GM12878 (cell line): ENCODE results near the gene TAS2R5. TPM values are rescaled to one million over a fixed set of nuclear protein-coding genes. Genes with fewer than 3 reads are reported as not detected.

ENCODE experiments used
- ATAC-seq: fragments of 200-7000 bp; cut with Tn5 transposase; 3 replicates; pipeline ENCODE4 v1.9.1; 2020; ENCODE audit warnings: mild to moderate bottlenecking, moderate library complexity
- BruUV-seq: library from RNA; stranded (reverse); fragments of 400-500 nt; replicated peaks from 2 replicates; lab custom pipeline; 2021; lab: Mats Ljungman, UMichigan
- CTCF ChIA-PET: fragments of 300-600 bp; sonication (Branson Sonifier 250); formaldehyde crosslinking; extraction: SDS; loops from one replicate; lab custom pipeline; 2021; ENCODE audit warnings: inconsistent platforms; lab: Yijun Ruan, JAX
- POLR2A ChIA-PET: fragments of 350-600 bp; formaldehyde crosslinking; extraction: SDS; loops from one replicate; lab custom pipeline; 2021; ENCODE audit warnings: inconsistent platforms; lab: Charles Lee
- RAD21 ChIA-PET: fragments of 300-600 bp; sonication (Branson Sonifier 250); formaldehyde crosslinking; loops from one replicate; lab custom pipeline; 2023; ENCODE audit warnings: antibody characterized with exemption; ENCODE audit not compliant: unreplicated experiment; lab: Charles Lee
- SMC1A ChIA-PET: fragments of 300-600 bp; sonication (Branson Sonifier 250); formaldehyde crosslinking; loops from one replicate; lab custom pipeline; 2023; ENCODE audit not compliant: unreplicated experiment, uncharacterized antibody; lab: Charles Lee
- DNase-seq: peaks from one replicate; pipeline ENCODE4 v3.0.0-alpha.2; 2011; ENCODE audit warnings: low read depth, low spot score
- FAIRE-seq: peaks from 3 replicates; lab custom pipeline; 2011; peaks lifted over from hg19 to GRCh38; lab: Jason Lieb, UNC
- H2AFZ ChIP-seq: 2 replicates; pipeline ENCODE4 v1.6.0; 2011; ENCODE audit warnings: low read depth, low read length, control low read depth; ENCODE audit not compliant: control insufficient read depth
- H3K27ac ChIP-seq: 2 replicates; pipeline ENCODE4 v1.5.1; 2011; ENCODE audit warnings: control low read depth; ENCODE audit not compliant: control insufficient read depth, insufficient read depth
- H3K27me3 ChIP-seq, 2 experiments: replicated peaks in 1 of 2; 2 replicates each; pipeline versions ENCODE4 v1.6.0 to v1.6.1; 2011; ENCODE audit warnings: low read length in 1 of 2; ENCODE audit not compliant: control insufficient read depth in 2 of 2, insufficient read depth in 2 of 2
- H3K36me3 ChIP-seq, 2 experiments: 2 replicates each; pipeline ENCODE4 v1.5.1; 2011; ENCODE audit warnings: low read length in 1 of 2; ENCODE audit not compliant: control insufficient read depth in 2 of 2, insufficient read depth in 2 of 2
- H3K4me1 ChIP-seq: 2 replicates; pipeline ENCODE4 v1.6.1; 2011; ENCODE audit warnings: mild to moderate bottlenecking, low read length, moderate library complexity, mixed read lengths; ENCODE audit not compliant: control insufficient read depth, insufficient read depth
- H3K4me2 ChIP-seq: 2 replicates; pipeline ENCODE4 v1.6.0; 2011; ENCODE audit warnings: control low read depth; ENCODE audit not compliant: control insufficient read depth, insufficient read depth
- H3K4me3 ChIP-seq: fragments of 200-600 bp; sonication (generic); 2 replicates; pipeline ENCODE4 v1.5.1; 2016
- H3K79me2 ChIP-seq: 2 replicates; pipeline ENCODE4 v1.6.0; 2011; ENCODE audit warnings: low read length; ENCODE audit not compliant: control insufficient read depth, insufficient read depth
- H3K9ac ChIP-seq: 2 replicates; pipeline ENCODE4 v1.8.0; 2011; ENCODE audit warnings: low read length, control low read depth, mixed read lengths; ENCODE audit not compliant: control insufficient read depth, insufficient read depth
- H3K9me3 ChIP-seq: replicated peaks from 3 replicates; pipeline ENCODE4 v1.5.1; 2011; ENCODE audit warnings: mild to moderate bottlenecking, low read length; ENCODE audit not compliant: control insufficient read depth, insufficient read depth
- H4K20me1 ChIP-seq: 2 replicates; pipeline ENCODE4 v1.6.0; 2011; ENCODE audit not compliant: control insufficient read depth, insufficient read depth
- CHD1 ChIP-seq: IDR thresholded peaks from 2 replicates; pipeline ENCODE4 v1.6.1; 2012; ENCODE audit warnings: low read depth, low read length, improper control_type of control experiment
- ELK1 ChIP-seq: IDR thresholded peaks from 2 replicates; pipeline ENCODE4 v1.6.1; 2012; ENCODE audit warnings: low read depth, low read length, improper control_type of control experiment
- IRF4 ChIP-seq: IDR thresholded peaks from 2 replicates; pipeline ENCODE4 v1.6.1; 2011; ENCODE audit warnings: low read depth, low read length
- LARP7 ChIP-seq: fragments of 450-650 bp; IDR thresholded peaks from 2 replicates; pipeline ENCODE4 v1.6.1; 2017; ENCODE audit warnings: mild to moderate bottlenecking
- NKRF ChIP-seq: fragments of 450-650 bp; conservative IDR thresholded peaks from 2 replicates; pipeline ENCODE4 v1.6.1; 2017; ENCODE audit warnings: mild to moderate bottlenecking, moderate library complexity
- NR2F1 ChIP-seq: fragments of 450-650 bp; conservative IDR thresholded peaks from 2 replicates; pipeline ENCODE4 v1.6.1; 2017; ENCODE audit warnings: mild to moderate bottlenecking
- REST ChIP-seq: IDR thresholded peaks from 2 replicates; pipeline ENCODE4 v1.6.1; 2012; ENCODE audit warnings: mild to moderate bottlenecking, low read depth, low read length
- ZNF384 ChIP-seq: IDR thresholded peaks from 2 replicates; pipeline ENCODE4 v1.6.1; 2012; ENCODE audit warnings: low read depth, mild to moderate bottlenecking, low read length, improper control_type of control experiment, borderline replicate concordance
- WGBS: methylation state at CpG from one replicate; pipeline ENCODE4 v1.1.6; 2016; ENCODE audit warnings: low lambda C conversion rate; ENCODE audit not compliant: insufficient replicate concordance, insufficient coverage; ENCODE audit errors: missing lambda C conversion rate; 5-methylcytosine and 5-hydroxymethylcytosine counted together
- in situ Hi-C: fragments of 300-500 bp; cut with MboI; formaldehyde crosslinking; loops from 9 replicates; pipeline ENCODE4 v1.14.3; 2018; ENCODE audit warnings: mixed read lengths
- intact Hi-C: fragments of 100-400 bp; cut with micrococcal nuclease; formaldehyde crosslinking; loops from one replicate; pipeline ENCODE4 v1.14.2; 2022; ENCODE audit not compliant: unreplicated experiment
- polyA plus RNA-seq, 11 experiments: library from polyadenylated mRNA; depleted of rRNA in 4 of 11; unstranded in 6 of 11; stranded (reverse) in 5 of 11; fragments of >200 nt; fragmentation: Nextera tagmentation in 4 of 11; fragmentation: Illumina TruSeq in 1 of 11; extraction: Ambion mirVana in 4 of 11; extraction: Trizol in 1 of 11; gene quantifications; 1 replicate in 1 of 11; 2 replicates in 10 of 11; pipeline versions ENCODE4 v1.2.1 to v1.2.3, GENCODE V29; 2011 to 2016; ENCODE audit warnings: inconsistent platforms in 2 of 11, missing spikeins in 2 of 11, low read depth in 1 of 11
- total RNA-seq, 4 experiments: library from RNA; depleted of rRNA in 3 of 4; stranded (reverse); fragments of >200 nt in 3 of 4; fragmentation: Illumina TruSeq in 1 of 4; extraction: Trizol in 1 of 4; gene quantifications; 2 replicates each; pipeline versions ENCODE4 v1.2.1 to v1.2.3, GENCODE V29; 2013 to 2021

TAS2R5 gene
- total and polyA plus RNA-seq, 10 of the 15 experiments (the other 5 are each of a cell fraction or from before 2014, with no cell fraction given), result 0.07 to 2.1 (median 0.44) TPM; not detected in 3

GRCh38 chr7:141742229-141742628 is 47.8 kb upstream of the TAS2R5 start:
- CTCF ChIA-PET, result interaction anchor here (0.6 to 4.0 kb wide), 4 partner anchors 44 to 746 kb away, joined by 3 to 12 read pairs (median 4); partner anchors contain the start of gene MRPS33
- no TSS peak for BruUV-seq
- Histone ChIP-seq H3K9me3 (no peaks in the 10 kb centered on the region), H4K20me1 (no peaks in the 10 kb centered on the region), H3K27ac (no peak overlapping the region), H3K4me2 (no peak overlapping the region), H3K4me1 (peaks cover 4% of the 10 kb centered on the region; the same call in 1 of the 2 replicates), H2AFZ (no peak overlapping the region), H3K79me2 (peaks cover 38% of the 10 kb centered on the region), H3K36me3 (peaks cover 2 to 27% of the 10 kb centered on the region in 2 experiments), H3K27me3 (no peaks in the 10 kb centered on the region), H3K4me3 (no peak overlapping the region), H3K9ac (no peak overlapping the region)
- in situ Hi-C loops, result no loop called here
- DNase-seq (no peak), ATAC-seq (no peak), FAIRE-seq (no peak)
- WGBS, result 100% methylated on average over 1 of the region's 1 CpG
- RAD21 ChIA-PET, result no interaction called here
- POLR2A ChIA-PET, result no interaction called here
- intact Hi-C loops, result no loop called here
- SMC1A ChIA-PET, result interaction anchor here (1.3 kb wide), 1 partner anchor 42 kb away, joined by 3 read pairs; no protein-coding TSS in a partner anchor
- no peak for TF ChIP-seq NKRF
- no peak for TF ChIP-seq NR2F1
- TF ChIP-seq IRF4, result no peak

GRCh38 chr7:141744131-141744530 is 45.9 kb upstream of the TAS2R5 start:
- WGBS, result 76% methylated on average over 2 of the region's 2 CpGs
- RAD21 ChIA-PET, result no interaction called here

More at GRCh38 chr7:141744131-141744530, 45.9 kb upstream of the TAS2R5 start:
- FAIRE-seq (no peak), DNase-seq (no peak)
- BruUV-seq, result no TSS peak
- POLR2A ChIA-PET, result no interaction called here
- Histone ChIP-seq H3K4me1 (peaks cover 4% of the 10 kb centered on the region; the same call in 1 of the 2 replicates), H3K4me3 (no peak overlapping the region), H4K20me1 (no peaks in the 10 kb centered on the region)
- in situ Hi-C loops (no loop called here), intact Hi-C loops (no loop called here)
- no peak for TF ChIP-seq REST
- no peak for TF ChIP-seq ELK1
- TF ChIP-seq LARP7, result no peak
- TF ChIP-seq CHD1, result no peak
- no peak for TF ChIP-seq ZNF384
- TF ChIP-seq, all 136 proteins: peak for 0
- Histone ChIP-seq H3K4me2 (no peak overlapping the region), H3K9ac (no peak overlapping the region), H3K36me3 (peaks cover 2 to 34% of the 10 kb centered on the region in 2 experiments), H2AFZ (no peak overlapping the region), H3K9me3 (peaks cover 5% of the 10 kb centered on the region), H3K27me3 (no peaks in the 10 kb centered on the region), H3K79me2 (peaks cover 24% of the 10 kb centered on the region), H3K27ac (no peak overlapping the region)
- CTCF ChIA-PET, result interaction anchor here (1.6 kb wide), 1 partner anchor 17 kb away, joined by 4 read pairs; no protein-coding TSS in a partner anchor
- SMC1A ChIA-PET, result interaction anchor here (1.4 kb wide), 1 partner anchor 10 kb away, joined by 3 read pairs; no protein-coding TSS in a partner anchor
- ATAC-seq, result no peak
